Lower leg skin (tissue), 3 donors: ENCODE results near the gene RAB11FIP4.

ENCODE experiments used
- POLR2A ChIP-seq, 2 donors: fragments of 450-650 bp; IDR thresholded peaks; one replicate each; pipeline ENCODE4 v1.6.1; 2016 to 2017; ENCODE audit warnings: antibody characterized with exemption in 2 of 2, mild to moderate bottlenecking in 1 of 2, moderate library complexity in 1 of 2
- TF ChIP-seq, protein P1 (sequence below), 3 donors: fragments of 450-650 bp; IDR thresholded peaks; one replicate each; pipeline ENCODE4 v1.5.1; 2016; ENCODE audit warnings: antibody characterized with exemption in 3 of 3, mild to moderate bottlenecking in 3 of 3, moderate library complexity in 2 of 3

DNA sequence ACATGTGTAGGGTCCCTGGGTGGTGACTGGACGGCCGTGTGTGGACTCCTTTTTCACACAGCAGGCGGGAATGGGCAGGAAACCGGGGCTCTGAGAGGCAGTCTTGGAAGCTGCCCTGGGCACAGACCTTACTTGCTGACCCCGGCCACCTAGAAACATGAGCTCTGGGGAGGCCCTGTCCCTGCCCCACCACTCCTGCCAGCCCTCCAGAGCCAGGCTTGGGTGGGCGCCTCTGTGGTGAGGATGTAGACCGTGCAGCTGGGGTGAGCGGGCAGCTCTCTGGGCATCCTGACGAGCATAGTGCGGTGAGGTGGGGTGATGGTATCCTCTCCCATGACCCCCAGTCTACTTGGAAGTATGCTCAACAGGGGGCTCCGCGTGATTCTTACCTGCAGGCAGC lies 121.3 kb downstream of the RAB11FIP4 start:
- TF ChIP-seq, protein P1, sequence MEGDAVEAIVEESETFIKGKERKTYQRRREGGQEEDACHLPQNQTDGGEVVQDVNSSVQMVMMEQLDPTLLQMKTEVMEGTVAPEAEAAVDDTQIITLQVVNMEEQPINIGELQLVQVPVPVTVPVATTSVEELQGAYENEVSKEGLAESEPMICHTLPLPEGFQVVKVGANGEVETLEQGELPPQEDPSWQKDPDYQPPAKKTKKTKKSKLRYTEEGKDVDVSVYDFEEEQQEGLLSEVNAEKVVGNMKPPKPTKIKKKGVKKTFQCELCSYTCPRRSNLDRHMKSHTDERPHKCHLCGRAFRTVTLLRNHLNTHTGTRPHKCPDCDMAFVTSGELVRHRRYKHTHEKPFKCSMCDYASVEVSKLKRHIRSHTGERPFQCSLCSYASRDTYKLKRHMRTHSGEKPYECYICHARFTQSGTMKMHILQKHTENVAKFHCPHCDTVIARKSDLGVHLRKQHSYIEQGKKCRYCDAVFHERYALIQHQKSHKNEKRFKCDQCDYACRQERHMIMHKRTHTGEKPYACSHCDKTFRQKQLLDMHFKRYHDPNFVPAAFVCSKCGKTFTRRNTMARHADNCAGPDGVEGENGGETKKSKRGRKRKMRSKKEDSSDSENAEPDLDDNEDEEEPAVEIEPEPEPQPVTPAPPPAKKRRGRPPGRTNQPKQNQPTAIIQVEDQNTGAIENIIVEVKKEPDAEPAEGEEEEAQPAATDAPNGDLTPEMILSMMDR (IDR thresholded peaks at IDR 0.05) = no peak
- TF ChIP-seq POLR2A (IDR thresholded peaks at IDR 0.05) = no peak
